OCI-LY7 (cell line): ENCODE measurements around the gene FAH. TPM values are rescaled to one million over a fixed set of nuclear protein-coding genes. Genes with fewer than 3 reads are reported as not detected.

ENCODE experiments used
- BruUV-seq: library from RNA; stranded (reverse); fragments of 400-500 nt; replicated peaks from 2 replicates; lab custom pipeline; 2021; lab: Mats Ljungman, UMichigan
- CTCF ChIA-PET: fragments of 300-600 bp; sonication (Branson Sonifier 250); formaldehyde crosslinking; loops from one replicate; lab custom pipeline; 2022; ENCODE audit warnings: antibody characterized with exemption; ENCODE audit not compliant: unreplicated experiment; lab: Charles Lee
- POLR2A ChIA-PET: fragments of 300-600 bp; sonication (Branson Sonifier 250); formaldehyde crosslinking; loops from one replicate; lab custom pipeline; 2022; ENCODE audit warnings: antibody characterized with exemption; lab: Charles Lee
- DNase-seq: peaks from one replicate; pipeline ENCODE4 v3.0.0-alpha.2; 2015; ENCODE audit warnings: low spot score
- H2AFZ ChIP-seq: fragments of 200-600 bp; sonication (generic), shearing (Covaris generic); 2 replicates; pipeline ENCODE4 v1.6.1; 2014; ENCODE audit warnings: mild to moderate bottlenecking, antibody characterized with exemption, low read length, moderate library complexity
- H3K27ac ChIP-seq: fragments of 200-600 bp; sonication (generic); 2 replicates; pipeline ENCODE4 v1.5.1; 2014; ENCODE audit warnings: mixed run types, low read depth, mild to moderate bottlenecking, moderate library complexity, low read length, inconsistent platforms; ENCODE audit not compliant: poor library complexity, severe bottlenecking
- H3K36me3 ChIP-seq: fragments of 200-600 bp; sonication (generic); 2 replicates; pipeline ENCODE4 v1.6.1; 2014; ENCODE audit warnings: mild to moderate bottlenecking, antibody characterized with exemption, low read length, moderate library complexity, mixed read lengths; ENCODE audit not compliant: insufficient read depth
- H3K4me1 ChIP-seq: fragments of 200-600 bp; sonication (generic); 2 replicates; pipeline ENCODE4 v1.5.1; 2014; ENCODE audit warnings: mild to moderate bottlenecking, low read length; ENCODE audit not compliant: insufficient read depth, poor library complexity, severe bottlenecking
- H3K4me2 ChIP-seq: fragments of 200-600 bp; sonication (generic); 2 replicates; pipeline ENCODE4 v1.6.1; 2014; ENCODE audit warnings: mild to moderate bottlenecking, low read length
- H3K4me3 ChIP-seq: fragments of 200-600 bp; sonication (generic); 2 replicates; pipeline ENCODE4 v1.5.1; 2014; ENCODE audit warnings: mild to moderate bottlenecking, low read depth, low read length; ENCODE audit not compliant: poor library complexity, severe bottlenecking
- H3K79me2 ChIP-seq: fragments of 200-600 bp; sonication (generic); 2 replicates; pipeline ENCODE4 v1.6.1; 2016; ENCODE audit warnings: low read depth, mild to moderate bottlenecking, low read length, moderate library complexity, mixed read lengths; ENCODE audit not compliant: insufficient read depth
- H3K9me2 ChIP-seq: fragments of 200-600 bp; sonication (generic); 2 replicates; pipeline ENCODE4 v1.6.1; 2016; ENCODE audit warnings: mild to moderate bottlenecking, low read length, mixed read lengths; ENCODE audit not compliant: insufficient read depth
- H3K9me3 ChIP-seq: fragments of 200-600 bp; sonication (generic); 2 replicates; pipeline ENCODE4 v1.6.1; 2014; ENCODE audit warnings: mild to moderate bottlenecking, mixed run types, low read length, mixed read lengths
- H4K20me1 ChIP-seq: fragments of 200-600 bp; sonication (generic); 2 replicates; pipeline ENCODE4 v1.6.1; 2014; ENCODE audit warnings: mild to moderate bottlenecking, antibody characterized with exemption, low read length, moderate library complexity, mixed read lengths; ENCODE audit not compliant: insufficient read depth
- EZH2phosphoT487 ChIP-seq: fragments of 200-600 bp; sonication (generic); IDR thresholded peaks from 2 replicates; pipeline ENCODE4 v1.6.1; 2018; ENCODE audit warnings: low read depth, borderline replicate concordance, mild to moderate bottlenecking, mixed run types, antibody characterized with exemption, low read length, moderate library complexity, mixed read lengths
- intact Hi-C: fragments of 100-400 bp; cut with micrococcal nuclease; formaldehyde crosslinking; loops from one replicate; pipeline ENCODE4 v1.10.0; 2022; ENCODE audit not compliant: unreplicated experiment
- total RNA-seq, 2 experiments: library from RNA; depleted of rRNA in 1 of 2; stranded (reverse); fragments of >200 nt in 1 of 2; shearing (Covaris generic) in 1 of 2; gene quantifications; 2 replicates each; pipeline ENCODE4 v1.2.3, GENCODE V29; 2014 to 2022
- TF ChIP-seq, protein P1 (sequence below): fragments of 200-600 bp; sonication (generic); conservative IDR thresholded peaks from 2 replicates; pipeline ENCODE4 v1.5.1; 2014; ENCODE audit warnings: mild to moderate bottlenecking, antibody characterized with exemption, low read length, moderate library complexity, mixed read lengths

FAH gene
- total RNA-seq, 2 experiments from 2014 or later: 9.4 to 18.4 TPM

GRCh38 chr15:80216911-80217310, 64.1 kb downstream of the FAH start:
- no peak for DNase-seq
- Histone ChIP-seq H3K9me2 (no peaks in the 10 kb centered on the region), H3K4me2 (no peak overlapping the region), H3K79me2 (no peaks in the 10 kb centered on the region), H3K36me3 (no peaks in the 10 kb centered on the region), H4K20me1 (no peaks in the 10 kb centered on the region), H3K4me3 (no peak overlapping the region), H3K9me3 (no peaks in the 10 kb centered on the region), H3K27ac (no peak overlapping the region), H3K4me1 (no peaks in the 10 kb centered on the region), H2AFZ (no peak overlapping the region)
- TF ChIP-seq, protein P1, sequence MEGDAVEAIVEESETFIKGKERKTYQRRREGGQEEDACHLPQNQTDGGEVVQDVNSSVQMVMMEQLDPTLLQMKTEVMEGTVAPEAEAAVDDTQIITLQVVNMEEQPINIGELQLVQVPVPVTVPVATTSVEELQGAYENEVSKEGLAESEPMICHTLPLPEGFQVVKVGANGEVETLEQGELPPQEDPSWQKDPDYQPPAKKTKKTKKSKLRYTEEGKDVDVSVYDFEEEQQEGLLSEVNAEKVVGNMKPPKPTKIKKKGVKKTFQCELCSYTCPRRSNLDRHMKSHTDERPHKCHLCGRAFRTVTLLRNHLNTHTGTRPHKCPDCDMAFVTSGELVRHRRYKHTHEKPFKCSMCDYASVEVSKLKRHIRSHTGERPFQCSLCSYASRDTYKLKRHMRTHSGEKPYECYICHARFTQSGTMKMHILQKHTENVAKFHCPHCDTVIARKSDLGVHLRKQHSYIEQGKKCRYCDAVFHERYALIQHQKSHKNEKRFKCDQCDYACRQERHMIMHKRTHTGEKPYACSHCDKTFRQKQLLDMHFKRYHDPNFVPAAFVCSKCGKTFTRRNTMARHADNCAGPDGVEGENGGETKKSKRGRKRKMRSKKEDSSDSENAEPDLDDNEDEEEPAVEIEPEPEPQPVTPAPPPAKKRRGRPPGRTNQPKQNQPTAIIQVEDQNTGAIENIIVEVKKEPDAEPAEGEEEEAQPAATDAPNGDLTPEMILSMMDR: no peak
- no peak for TF ChIP-seq EZH2phosphoT487
- intact Hi-C loops: no loop called here
- ChIA-PET CTCF (no interaction called here), POLR2A (no interaction called here)
- BruUV-seq: no TSS peak

DNA sequence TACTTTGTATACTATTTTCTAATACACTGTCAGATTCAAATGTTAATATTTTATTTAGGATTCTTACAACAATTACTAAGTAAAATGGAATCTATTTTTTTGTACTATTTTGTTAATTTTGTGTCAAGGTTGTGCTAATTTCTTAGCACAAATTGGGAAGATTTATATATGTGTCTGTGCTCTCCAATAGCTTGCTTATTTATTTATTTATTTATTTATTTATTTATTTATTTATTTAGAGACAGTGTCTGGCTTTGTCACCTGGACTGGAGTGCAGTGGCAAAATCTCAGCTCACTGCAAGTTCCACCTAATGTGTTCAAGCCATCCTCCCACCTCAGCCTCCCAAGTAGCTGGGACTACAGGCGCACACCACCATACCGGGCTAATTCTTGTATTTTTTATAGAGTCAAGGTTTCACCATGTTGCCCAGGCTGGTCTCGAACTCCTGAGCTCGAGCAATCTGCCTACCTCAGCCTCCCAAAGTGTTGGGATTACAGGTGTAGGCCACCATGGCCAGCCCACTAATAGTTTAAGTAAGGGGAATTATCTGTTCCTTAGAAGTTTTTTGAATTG, 64.6 kb downstream of the FAH start:
- Histone ChIP-seq H3K4me1 (no peaks in the 10 kb centered on the region), H3K79me2 (no peaks in the 10 kb centered on the region), H3K9me3 (no peaks in the 10 kb centered on the region), H4K20me1 (no peaks in the 10 kb centered on the region), H2AFZ (no peak overlapping the region), H3K36me3 (no peaks in the 10 kb centered on the region), H3K9me2 (no peaks in the 10 kb centered on the region), H3K4me3 (no peak overlapping the region), H3K27ac (no peak overlapping the region), H3K4me2 (no peak overlapping the region)
- POLR2A ChIA-PET: no interaction called here
- DNase-seq: no peak
- BruUV-seq: no TSS peak
- intact Hi-C loops: no loop called here
- CTCF ChIA-PET: no interaction called here
- TF ChIP-seq, protein P1: no peak
- no peak for TF ChIP-seq EZH2phosphoT487

DNA sequence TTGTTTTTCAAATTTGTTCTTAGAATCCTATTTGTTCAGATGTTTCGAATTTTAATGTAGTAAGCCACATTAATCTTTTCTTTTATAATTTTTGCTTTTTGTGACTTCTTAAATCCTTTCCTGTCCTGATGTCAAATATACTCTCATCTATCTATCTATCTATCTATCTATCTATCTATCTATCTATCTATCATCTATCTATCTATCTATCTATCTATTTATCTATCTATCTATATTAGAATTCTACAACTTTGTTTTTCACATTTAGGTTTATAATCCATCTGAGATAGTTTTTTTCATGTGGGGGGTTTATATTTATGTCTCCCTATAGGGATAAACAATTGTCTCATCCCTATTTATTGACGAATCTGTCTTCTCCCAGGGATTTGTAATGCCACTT, 67.2 kb downstream of the FAH start:
- Histone ChIP-seq H3K79me2 (no peaks in the 10 kb centered on the region), H3K4me2 (no peak overlapping the region), H3K27ac (no peak overlapping the region), H3K4me3 (no peak overlapping the region), H4K20me1 (no peaks in the 10 kb centered on the region), H3K36me3 (no peaks in the 10 kb centered on the region), H3K9me3 (no peaks in the 10 kb centered on the region), H2AFZ (no peak overlapping the region), H3K9me2 (no peaks in the 10 kb centered on the region), H3K4me1 (no peaks in the 10 kb centered on the region)
- ChIA-PET CTCF (no interaction called here), POLR2A (no interaction called here)
- DNase-seq: no peak
- no peak for TF ChIP-seq EZH2phosphoT487
- TF ChIP-seq, protein P1: no peak
- intact Hi-C loops: no loop called here
- BruUV-seq: no TSS peak
